Prostate gland (tissue), 2 donors: Measurements from ENCODE around the gene ACOX3.
A peak's percentile ranks its signal among the peaks of the same experiment; 100 is the strongest.

ENCODE experiments used
- POLR2A ChIP-seq: fragments of 450-650 bp; IDR thresholded peaks from one replicate; pipeline ENCODE4 v1.6.1; 2016; ENCODE audit warnings: antibody characterized with exemption, mild to moderate bottlenecking
- POLR2AphosphoS5 ChIP-seq: sonication (generic); formaldehyde crosslinking; IDR thresholded peaks from one replicate; pipeline ENCODE4 v1.6.1; 2017; ENCODE audit warnings: antibody characterized with exemption
- TF ChIP-seq, protein P1 (sequence below), 4 experiments: fragments of 200-600 bp in 2 of 4; fragments of 450-650 bp in 2 of 4; sonication (generic) in 2 of 4; IDR thresholded peaks; 1 replicate in 3 of 4; 2 replicates in 1 of 4; pipeline ENCODE4 v1.5.1; 2016 to 2019; ENCODE audit warnings: antibody characterized with exemption in 4 of 4, mild to moderate bottlenecking in 2 of 4, moderate library complexity in 2 of 4

- TF ChIP-seq, protein P1, sequence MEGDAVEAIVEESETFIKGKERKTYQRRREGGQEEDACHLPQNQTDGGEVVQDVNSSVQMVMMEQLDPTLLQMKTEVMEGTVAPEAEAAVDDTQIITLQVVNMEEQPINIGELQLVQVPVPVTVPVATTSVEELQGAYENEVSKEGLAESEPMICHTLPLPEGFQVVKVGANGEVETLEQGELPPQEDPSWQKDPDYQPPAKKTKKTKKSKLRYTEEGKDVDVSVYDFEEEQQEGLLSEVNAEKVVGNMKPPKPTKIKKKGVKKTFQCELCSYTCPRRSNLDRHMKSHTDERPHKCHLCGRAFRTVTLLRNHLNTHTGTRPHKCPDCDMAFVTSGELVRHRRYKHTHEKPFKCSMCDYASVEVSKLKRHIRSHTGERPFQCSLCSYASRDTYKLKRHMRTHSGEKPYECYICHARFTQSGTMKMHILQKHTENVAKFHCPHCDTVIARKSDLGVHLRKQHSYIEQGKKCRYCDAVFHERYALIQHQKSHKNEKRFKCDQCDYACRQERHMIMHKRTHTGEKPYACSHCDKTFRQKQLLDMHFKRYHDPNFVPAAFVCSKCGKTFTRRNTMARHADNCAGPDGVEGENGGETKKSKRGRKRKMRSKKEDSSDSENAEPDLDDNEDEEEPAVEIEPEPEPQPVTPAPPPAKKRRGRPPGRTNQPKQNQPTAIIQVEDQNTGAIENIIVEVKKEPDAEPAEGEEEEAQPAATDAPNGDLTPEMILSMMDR (IDR thresholded peaks at IDR 0.05) = peak in 1 of 4 experiments; percentile 40
- TF ChIP-seq POLR2A = peak; percentile 69
- TF ChIP-seq POLR2AphosphoS5 = peak; percentile 99
Observed at GRCh38 chr4:8440492-8441311, at the start of gene ACOX3, which contains the start of gene TRMT44.
